HepG2 (cell line): ENCODE results near the gene ANKRD40. TPM values are rescaled to one million over a fixed set of nuclear protein-coding genes. Genes with fewer than 3 reads are reported as not detected.

ENCODE experiments used
- ASH2L ChIP-seq: fragments of 300-600, 200-600 bp; sonication (generic); IDR thresholded peaks from 2 replicates; pipeline ENCODE4 v1.7.0; 2017; ENCODE audit warnings: low read depth, mild to moderate bottlenecking, moderate library complexity, mixed read lengths, low read length; ENCODE audit not compliant: insufficient read length
- ELF4 ChIP-seq: sonication (generic); formaldehyde crosslinking; IDR thresholded peaks from 2 replicates; pipeline ENCODE4 v1.5.0; 2020; ENCODE audit warnings: missing genetic modification reagents, mild to moderate bottlenecking, moderate library complexity, borderline replicate concordance
- FOXO1 ChIP-seq: sonication (generic); formaldehyde crosslinking; IDR thresholded peaks from 2 replicates; pipeline ENCODE4 v1.4.0; 2020; ENCODE audit warnings: missing genetic modification reagents
- GTF3A ChIP-seq: sonication (generic); formaldehyde crosslinking; conservative IDR thresholded peaks from 2 replicates; pipeline ENCODE4 v1.4.0; 2020; ENCODE audit warnings: mild to moderate bottlenecking, missing genetic modification reagents
- MAFF ChIP-seq: IDR thresholded peaks from 2 replicates; pipeline ENCODE4 v1.6.1; 2011; ENCODE audit warnings: low read depth, low read length, improper control_type of control experiment
- NFIC ChIP-seq: IDR thresholded peaks from 2 replicates; pipeline ENCODE4 v1.6.1; 2012; ENCODE audit warnings: mild to moderate bottlenecking, low read length, inconsistent platforms
- NR2F6 ChIP-seq, 2 experiments: IDR thresholded peaks; 2 replicates each; pipeline ENCODE4 v1.6.1; 2016; ENCODE audit warnings: antibody characterized with exemption in 1 of 2, mild to moderate bottlenecking in 1 of 2
- PCBP1 ChIP-seq: fragments of 200-400 bp; formaldehyde crosslinking; IDR thresholded peaks from 2 replicates; pipeline ENCODE4 v1.6.1; 2017; ENCODE audit warnings: mild to moderate bottlenecking, low read depth, low read length, borderline replicate concordance
- POLR2A ChIP-seq, 2 experiments: IDR thresholded peaks; 2 replicates each; pipeline ENCODE4 v1.6.1; 2011; ENCODE audit warnings: low read depth in 2 of 2, low read length in 2 of 2, mild to moderate bottlenecking in 1 of 2, moderate library complexity in 1 of 2; ENCODE audit not compliant: insufficient read depth in 1 of 2
- POLR2G ChIP-seq: fragments of 200-400 bp; formaldehyde crosslinking; IDR thresholded peaks from 2 replicates; pipeline ENCODE4 v1.6.1; 2018; ENCODE audit warnings: mild to moderate bottlenecking, low read depth, low read length, moderate library complexity
- SMC3 ChIP-seq: IDR thresholded peaks from 2 replicates; pipeline ENCODE4 v1.6.1; 2011; ENCODE audit warnings: low read length, improper control_type of control experiment
- ZEB1 ChIP-seq: IDR thresholded peaks from 2 replicates; pipeline ENCODE4 v1.6.1; 2012; ENCODE audit warnings: mild to moderate bottlenecking, low read depth, inconsistent platforms; ENCODE audit not compliant: insufficient replicate concordance
- ZNF225 ChIP-seq: sonication (generic); formaldehyde crosslinking; IDR thresholded peaks from 2 replicates; pipeline ENCODE4 v1.4.0; 2020; ENCODE audit warnings: mild to moderate bottlenecking, missing genetic modification reagents
- ZNF33A ChIP-seq: sonication (generic); formaldehyde crosslinking; IDR thresholded peaks from 2 replicates; pipeline ENCODE4 v1.5.1; 2020; ENCODE audit warnings: missing genetic modification reagents, mild to moderate bottlenecking, moderate library complexity, borderline replicate concordance
- ZNF670 ChIP-seq: sonication (generic); formaldehyde crosslinking; IDR thresholded peaks from 2 replicates; pipeline ENCODE4 v1.8.0; 2022; ENCODE audit warnings: mild to moderate bottlenecking, missing genetic modification reagents, borderline replicate concordance
- polyA plus RNA-seq, 8 experiments: library from polyadenylated mRNA; depleted of rRNA in 3 of 8; stranded (reverse) in 7 of 8; unstranded in 1 of 8; fragments of >200 nt; fragmentation: Illumina TruSeq in 4 of 8; extraction: Trizol in 4 of 8; gene quantifications; 2 replicates each; pipeline versions ENCODE4 v1.2.1 to v1.2.3, GENCODE V29; 2011 to 2016; ENCODE audit warnings: low read depth in 4 of 8, missing spikeins in 1 of 8, mixed read lengths in 1 of 8; ENCODE audit not compliant: insufficient read depth in 1 of 8
- total RNA-seq, 5 experiments: library from RNA; depleted of rRNA; stranded (reverse); fragments of >200 nt; fragmentation: Illumina TruSeq; extraction: Trizol; gene quantifications; 2 replicates each; pipeline ENCODE4 v1.2.3, GENCODE V29; 2016; ENCODE audit warnings: low read depth in 1 of 5
- TF ChIP-seq, protein P1 (sequence below): IDR thresholded peaks from 2 replicates; pipeline ENCODE4 v1.6.1; 2016; ENCODE audit warnings: low read depth, missing genetic modification reagents, missing compliant biosample characterization
- TF ChIP-seq, protein P2 (sequence below): sonication (generic); formaldehyde crosslinking; IDR thresholded peaks from 2 replicates; pipeline ENCODE4 v1.4.0; 2020; ENCODE audit warnings: mild to moderate bottlenecking, missing genetic modification reagents
- TF ChIP-seq, protein P3 (sequence below): sonication (generic); formaldehyde crosslinking; IDR thresholded peaks from 2 replicates; pipeline ENCODE4 v1.4.0; 2020; ENCODE audit warnings: missing genetic modification reagents

ANKRD40 gene
- total and polyA plus RNA-seq, 2 of the 13 experiments (the other 11 are each of a cell fraction or from before 2014, with no cell fraction given): 35.0 to 46.4 TPM

DNA sequence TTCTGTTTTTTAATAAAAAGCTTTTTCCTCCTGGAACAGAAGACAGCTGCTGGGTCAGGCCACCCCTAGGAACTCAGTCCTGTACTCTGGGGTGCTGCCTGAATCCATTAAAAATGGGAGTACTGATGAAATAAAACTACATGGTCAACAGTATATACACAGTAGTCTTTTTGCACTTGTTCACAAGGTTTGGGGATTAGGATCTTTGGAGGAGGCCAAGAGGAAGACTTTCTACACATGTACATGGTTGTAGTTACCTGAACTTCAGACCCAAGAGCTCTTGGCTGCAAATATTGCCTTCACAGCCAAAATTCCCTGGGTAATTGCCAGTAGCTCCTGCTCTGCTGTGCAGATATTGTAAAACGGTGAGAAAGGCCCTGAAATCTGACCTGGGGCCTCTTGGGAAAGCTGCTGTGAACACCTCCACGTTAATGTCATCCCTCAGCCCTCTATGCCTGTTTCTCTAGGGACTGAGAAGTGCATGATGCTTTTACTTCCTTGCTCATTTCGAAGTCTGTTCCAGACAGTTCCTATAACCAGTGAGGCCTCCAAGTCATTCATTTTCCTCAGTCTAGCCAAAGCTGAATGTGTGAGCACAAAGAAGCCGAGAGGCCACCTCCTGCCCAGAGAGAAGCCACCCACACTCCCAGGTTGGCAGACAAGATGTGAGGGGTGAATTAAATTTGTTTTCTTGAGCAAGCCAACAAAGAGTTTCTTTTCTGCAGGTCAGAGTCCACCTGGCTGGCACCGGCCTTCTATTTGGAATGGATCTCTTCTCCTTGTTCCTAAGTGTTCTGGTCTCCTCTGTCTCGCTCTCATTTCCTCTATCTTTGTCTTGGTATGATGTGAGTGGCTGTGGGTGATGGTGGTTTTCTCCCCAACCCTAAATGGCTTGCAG, 15.9 kb downstream of the ANKRD40 start (continued):
- TF ChIP-seq ZNF670 (CRISPR knock-in tag): no peak
- TF ChIP-seq ELF4 (CRISPR knock-in tag): peak; percentile 75; the same call in 1 of the 2 replicates
- TF ChIP-seq ZNF225 (CRISPR knock-in tag): no peak
- TF ChIP-seq NR2F6 (IDR thresholded peaks at IDR 0.05): peak; percentile 60
- TF ChIP-seq NR2F6 (CRISPR knock-in tag; IDR thresholded peaks at IDR 0.05): no peak
- TF ChIP-seq ZEB1: peak; percentile 55
- TF ChIP-seq, protein P1, sequence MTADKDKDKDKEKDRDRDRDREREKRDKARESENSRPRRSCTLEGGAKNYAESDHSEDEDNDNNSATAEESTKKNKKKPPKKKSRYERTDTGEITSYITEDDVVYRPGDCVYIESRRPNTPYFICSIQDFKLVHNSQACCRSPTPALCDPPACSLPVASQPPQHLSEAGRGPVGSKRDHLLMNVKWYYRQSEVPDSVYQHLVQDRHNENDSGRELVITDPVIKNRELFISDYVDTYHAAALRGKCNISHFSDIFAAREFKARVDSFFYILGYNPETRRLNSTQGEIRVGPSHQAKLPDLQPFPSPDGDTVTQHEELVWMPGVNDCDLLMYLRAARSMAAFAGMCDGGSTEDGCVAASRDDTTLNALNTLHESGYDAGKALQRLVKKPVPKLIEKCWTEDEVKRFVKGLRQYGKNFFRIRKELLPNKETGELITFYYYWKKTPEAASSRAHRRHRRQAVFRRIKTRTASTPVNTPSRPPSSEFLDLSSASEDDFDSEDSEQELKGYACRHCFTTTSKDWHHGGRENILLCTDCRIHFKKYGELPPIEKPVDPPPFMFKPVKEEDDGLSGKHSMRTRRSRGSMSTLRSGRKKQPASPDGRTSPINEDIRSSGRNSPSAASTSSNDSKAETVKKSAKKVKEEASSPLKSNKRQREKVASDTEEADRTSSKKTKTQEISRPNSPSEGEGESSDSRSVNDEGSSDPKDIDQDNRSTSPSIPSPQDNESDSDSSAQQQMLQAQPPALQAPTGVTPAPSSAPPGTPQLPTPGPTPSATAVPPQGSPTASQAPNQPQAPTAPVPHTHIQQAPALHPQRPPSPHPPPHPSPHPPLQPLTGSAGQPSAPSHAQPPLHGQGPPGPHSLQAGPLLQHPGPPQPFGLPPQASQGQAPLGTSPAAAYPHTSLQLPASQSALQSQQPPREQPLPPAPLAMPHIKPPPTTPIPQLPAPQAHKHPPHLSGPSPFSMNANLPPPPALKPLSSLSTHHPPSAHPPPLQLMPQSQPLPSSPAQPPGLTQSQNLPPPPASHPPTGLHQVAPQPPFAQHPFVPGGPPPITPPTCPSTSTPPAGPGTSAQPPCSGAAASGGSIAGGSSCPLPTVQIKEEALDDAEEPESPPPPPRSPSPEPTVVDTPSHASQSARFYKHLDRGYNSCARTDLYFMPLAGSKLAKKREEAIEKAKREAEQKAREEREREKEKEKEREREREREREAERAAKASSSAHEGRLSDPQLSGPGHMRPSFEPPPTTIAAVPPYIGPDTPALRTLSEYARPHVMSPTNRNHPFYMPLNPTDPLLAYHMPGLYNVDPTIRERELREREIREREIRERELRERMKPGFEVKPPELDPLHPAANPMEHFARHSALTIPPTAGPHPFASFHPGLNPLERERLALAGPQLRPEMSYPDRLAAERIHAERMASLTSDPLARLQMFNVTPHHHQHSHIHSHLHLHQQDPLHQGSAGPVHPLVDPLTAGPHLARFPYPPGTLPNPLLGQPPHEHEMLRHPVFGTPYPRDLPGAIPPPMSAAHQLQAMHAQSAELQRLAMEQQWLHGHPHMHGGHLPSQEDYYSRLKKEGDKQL (CRISPR knock-in tag): 0 out of 2 replicates have a peak, but pooled peaks have one; percentile 6
- TF ChIP-seq MAFF: peak; percentile 47
- 0 out of 2 replicates have a peak, but pooled peaks have one; percentile 89 for TF ChIP-seq GTF3A (CRISPR knock-in tag)
- TF ChIP-seq ASH2L: peak; percentile 45
- TF ChIP-seq NFIC: peak; percentile 67
- TF ChIP-seq ZNF33A (CRISPR knock-in tag): peak; percentile 37; the same call in 1 of the 2 replicates
- peak; percentile 36; the same call in 1 of the 2 replicates for TF ChIP-seq SMC3
- 0 out of 2 replicates have a peak, but pooled peaks have one; percentile 21 for TF ChIP-seq POLR2G
- no peak for TF ChIP-seq FOXO1 (CRISPR knock-in tag)
- TF ChIP-seq, protein P2, sequence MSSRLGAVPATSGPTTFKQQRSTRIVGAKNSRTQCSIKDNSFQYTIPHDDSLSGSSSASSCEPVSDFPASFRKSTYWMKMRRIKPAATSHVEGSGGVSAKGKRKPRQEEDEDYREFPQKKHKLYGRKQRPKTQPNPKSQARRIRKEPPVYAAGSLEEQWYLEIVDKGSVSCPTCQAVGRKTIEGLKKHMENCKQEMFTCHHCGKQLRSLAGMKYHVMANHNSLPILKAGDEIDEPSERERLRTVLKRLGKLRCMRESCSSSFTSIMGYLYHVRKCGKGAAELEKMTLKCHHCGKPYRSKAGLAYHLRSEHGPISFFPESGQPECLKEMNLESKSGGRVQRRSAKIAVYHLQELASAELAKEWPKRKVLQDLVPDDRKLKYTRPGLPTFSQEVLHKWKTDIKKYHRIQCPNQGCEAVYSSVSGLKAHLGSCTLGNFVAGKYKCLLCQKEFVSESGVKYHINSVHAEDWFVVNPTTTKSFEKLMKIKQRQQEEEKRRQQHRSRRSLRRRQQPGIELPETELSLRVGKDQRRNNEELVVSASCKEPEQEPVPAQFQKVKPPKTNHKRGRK (CRISPR knock-in tag): no peak
- no peak for TF ChIP-seq PCBP1
- TF ChIP-seq POLR2A (IDR thresholded peaks at IDR 0.05; ENCODE audit: insufficient read depth in 1 of 2, low read depth in 2 of 2, low read length in 2 of 2): peak; percentile 10 to 29; a peak in 2 of 4 replicates
- TF ChIP-seq, protein P3, sequence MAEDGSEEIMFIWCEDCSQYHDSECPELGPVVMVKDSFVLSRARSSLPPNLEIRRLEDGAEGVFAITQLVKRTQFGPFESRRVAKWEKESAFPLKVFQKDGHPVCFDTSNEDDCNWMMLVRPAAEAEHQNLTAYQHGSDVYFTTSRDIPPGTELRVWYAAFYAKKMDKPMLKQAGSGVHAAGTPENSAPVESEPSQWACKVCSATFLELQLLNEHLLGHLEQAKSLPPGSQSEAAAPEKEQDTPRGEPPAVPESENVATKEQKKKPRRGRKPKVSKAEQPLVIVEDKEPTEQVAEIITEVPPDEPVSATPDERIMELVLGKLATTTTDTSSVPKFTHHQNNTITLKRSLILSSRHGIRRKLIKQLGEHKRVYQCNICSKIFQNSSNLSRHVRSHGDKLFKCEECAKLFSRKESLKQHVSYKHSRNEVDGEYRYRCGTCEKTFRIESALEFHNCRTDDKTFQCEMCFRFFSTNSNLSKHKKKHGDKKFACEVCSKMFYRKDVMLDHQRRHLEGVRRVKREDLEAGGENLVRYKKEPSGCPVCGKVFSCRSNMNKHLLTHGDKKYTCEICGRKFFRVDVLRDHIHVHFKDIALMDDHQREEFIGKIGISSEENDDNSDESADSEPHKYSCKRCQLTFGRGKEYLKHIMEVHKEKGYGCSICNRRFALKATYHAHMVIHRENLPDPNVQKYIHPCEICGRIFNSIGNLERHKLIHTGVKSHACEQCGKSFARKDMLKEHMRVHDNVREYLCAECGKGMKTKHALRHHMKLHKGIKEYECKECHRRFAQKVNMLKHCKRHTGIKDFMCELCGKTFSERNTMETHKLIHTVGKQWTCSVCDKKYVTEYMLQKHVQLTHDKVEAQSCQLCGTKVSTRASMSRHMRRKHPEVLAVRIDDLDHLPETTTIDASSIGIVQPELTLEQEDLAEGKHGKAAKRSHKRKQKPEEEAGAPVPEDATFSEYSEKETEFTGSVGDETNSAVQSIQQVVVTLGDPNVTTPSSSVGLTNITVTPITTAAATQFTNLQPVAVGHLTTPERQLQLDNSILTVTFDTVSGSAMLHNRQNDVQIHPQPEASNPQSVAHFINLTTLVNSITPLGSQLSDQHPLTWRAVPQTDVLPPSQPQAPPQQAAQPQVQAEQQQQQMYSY (CRISPR knock-in tag): peak; percentile 40; the same call in 1 of the 2 replicates
